HG02973 (cell line): ENCODE data around the gene F13A1.

Experiments used
- ATAC-seq: cut with Tn5 transposase; IDR thresholded peaks from one replicate; pipeline ENCODE4 v1.9.1; 2021; ENCODE audit warnings: moderate library complexity; ENCODE audit not compliant: unreplicated experiment

F13A1 gene

DNA sequence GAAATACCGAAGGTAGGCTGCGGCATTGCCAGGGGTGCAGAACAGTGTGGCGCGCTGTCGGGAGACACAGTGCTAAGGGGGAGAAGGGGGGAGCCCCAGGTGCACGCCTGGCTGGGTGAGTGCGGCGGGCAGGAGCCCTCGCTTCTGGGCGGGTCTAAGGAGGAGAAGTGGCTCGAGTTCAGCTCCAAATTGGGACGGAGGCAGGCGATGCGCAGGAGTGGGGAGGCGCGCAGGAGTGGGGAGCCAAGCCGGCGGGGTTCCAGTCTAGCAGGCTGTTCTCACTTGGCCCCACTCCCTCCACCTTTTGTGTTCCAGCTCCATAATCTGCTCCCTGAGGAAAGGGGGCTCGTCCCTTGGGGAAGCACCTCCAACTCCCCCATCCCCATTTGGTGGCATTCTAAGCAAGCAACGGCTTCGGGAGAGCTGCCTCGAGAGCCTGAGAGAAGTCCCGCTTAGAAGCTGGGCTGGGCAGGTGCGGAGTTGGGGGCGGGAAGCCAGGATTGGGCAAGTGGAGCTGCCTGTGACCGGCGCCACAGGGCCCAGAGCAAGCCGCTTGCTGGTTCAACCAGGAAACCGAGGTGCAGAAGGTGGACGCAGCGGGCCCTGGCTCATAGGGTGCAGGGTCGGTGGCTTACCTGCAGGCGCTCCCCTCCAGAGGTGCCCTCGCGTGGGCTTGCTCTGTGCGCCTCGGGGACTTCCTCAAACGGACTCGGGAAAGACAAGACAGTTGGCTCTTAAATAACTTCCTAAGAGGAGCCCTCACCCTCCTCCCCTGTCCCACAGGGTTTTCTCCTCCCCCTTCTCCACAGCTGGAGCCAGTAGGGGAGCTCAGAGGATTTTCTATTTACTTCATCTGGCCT is at the start of gene F13A1:
Gene F13A1 (minus strand): TSS at position 711 of the 860 bp plus-strand sequence. CDS start 1,998 bp downstream, outside the sequence.
- no peak for ATAC-seq

DNA sequence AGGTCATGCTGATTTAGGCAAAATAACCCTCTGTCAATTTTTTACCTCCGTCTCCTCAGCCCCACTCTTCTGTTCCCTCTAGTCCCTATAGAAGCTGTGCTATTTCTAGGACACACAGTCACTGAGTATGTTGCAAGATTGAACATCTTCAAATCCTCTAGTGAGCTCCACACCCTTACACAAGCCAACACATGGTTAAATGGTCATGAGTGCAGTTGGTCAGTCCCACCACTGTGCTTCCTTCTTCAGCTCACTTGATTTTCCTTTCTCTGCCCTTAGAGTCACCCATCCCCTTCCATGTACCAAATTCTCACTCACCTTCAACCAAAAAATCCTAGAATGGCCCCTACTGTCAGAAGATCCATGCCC is 48.2 kb upstream of the F13A1 start:
- ATAC-seq: no peak

DNA sequence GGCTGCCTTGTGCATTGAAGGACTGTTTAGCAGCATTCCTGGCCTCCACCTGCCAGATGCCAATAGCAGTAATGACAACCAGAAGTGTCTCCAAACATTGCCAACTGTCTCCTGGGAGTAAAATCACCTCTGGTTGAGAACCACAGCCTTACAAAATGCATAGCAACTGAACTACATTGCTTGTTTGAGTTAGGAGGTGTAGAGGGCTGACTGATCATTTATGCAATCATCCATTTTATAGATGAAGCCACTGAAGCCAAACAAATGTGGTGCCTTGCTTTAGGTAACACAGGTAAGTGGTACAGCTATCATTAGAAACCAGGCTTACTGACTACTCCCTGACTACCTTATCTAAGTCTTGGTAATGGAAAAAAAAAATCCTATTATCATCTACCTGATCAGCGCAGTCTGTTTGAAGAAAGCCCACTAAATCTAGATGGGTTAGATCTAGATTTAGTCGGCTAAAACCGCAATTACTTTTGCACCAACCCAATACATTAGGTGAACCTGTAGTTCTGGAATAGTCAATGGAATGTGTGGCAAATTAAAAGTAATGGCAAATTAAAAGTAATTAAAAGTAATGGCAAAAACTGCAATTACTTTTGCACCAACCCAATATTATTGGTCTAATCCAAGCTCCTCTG is 47.7 kb upstream of the F13A1 start:
- ATAC-seq: no peak

GRCh38 chr6:6366803-6367202 is 46.3 kb upstream of the F13A1 start:
- no peak for ATAC-seq

DNA sequence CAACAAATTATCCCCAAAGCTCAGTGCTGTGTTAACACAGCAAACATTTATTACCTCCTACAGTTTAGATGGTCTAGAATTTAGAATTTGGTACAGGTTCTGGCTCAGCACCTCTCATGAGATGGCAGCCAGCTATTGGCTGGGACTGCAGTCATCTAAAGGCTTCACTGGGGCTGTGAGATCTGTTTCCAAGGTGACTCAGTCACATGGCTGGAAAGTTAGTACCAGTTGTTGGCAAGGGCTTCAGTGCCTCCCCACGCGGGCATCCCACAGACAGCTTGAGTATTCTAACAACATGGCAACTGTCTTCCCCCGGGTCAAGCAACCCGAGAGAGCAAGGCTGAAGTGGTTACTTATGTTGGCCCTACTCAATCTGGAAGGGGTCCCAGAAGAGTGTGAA is 44.8 kb upstream of the F13A1 start:
- no peak for ATAC-seq

DNA sequence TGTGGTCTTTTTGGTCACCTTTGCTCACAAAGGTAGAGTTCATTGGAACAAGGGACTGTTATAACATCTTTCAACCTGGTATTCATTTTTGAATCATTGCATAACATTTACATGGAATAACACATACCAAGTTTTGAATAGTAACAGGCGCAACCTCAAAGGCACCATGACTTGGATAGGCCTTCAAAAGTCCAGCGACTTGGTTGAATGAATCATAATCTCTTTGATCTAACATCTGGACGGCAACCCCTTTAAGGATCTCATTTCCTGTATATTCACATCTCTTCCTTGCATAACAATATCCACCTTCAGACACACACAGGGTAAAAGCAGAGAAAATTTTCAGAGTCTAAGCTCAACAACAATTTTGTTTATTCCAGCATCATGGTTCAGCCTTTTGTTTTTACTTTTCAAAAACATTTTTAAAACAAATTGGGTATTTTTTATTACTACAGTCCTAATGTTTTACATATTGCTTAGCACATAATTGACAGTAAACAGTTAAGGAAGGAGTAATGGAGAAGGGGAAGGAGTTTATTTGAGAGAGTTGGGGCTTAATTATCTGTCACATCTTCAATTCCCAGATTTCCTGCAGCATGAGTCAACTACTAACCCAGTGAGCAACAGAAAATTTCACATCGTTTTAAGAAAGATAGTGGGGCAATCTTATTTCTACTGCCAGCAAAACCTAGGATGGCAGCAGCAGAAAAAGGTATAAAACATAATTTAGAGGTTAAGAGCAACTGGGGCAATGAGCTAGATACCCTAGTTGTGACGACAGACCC is 41.8 kb upstream of the F13A1 start:
- no peak for ATAC-seq

DNA sequence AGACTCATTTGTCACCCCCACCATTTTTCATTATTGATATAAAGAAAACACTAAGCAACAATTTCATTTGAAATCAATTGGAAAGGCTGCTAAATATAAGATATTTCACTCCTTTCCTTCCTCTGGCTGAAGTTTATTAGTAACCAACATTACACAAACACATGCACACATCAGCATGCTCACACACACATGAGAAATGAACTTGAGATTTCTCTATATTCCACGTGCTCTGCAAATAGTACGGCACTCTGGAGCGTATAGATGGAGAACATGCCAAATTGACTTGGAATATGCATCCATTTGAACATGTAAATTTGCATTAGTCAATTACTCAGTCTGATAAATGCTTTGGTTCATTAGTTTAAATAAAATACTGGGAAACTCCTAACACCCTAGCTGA is 37.1 kb upstream of the F13A1 start:
- ATAC-seq: no peak

GRCh38 chr6:6357032-6357431 is 36.6 kb upstream of the F13A1 start:
- ATAC-seq: no peak

GRCh38 chr6:6352772-6353171 is 32.3 kb upstream of the F13A1 start:
- ATAC-seq: no peak

GRCh38 chr6:6351511-6352025 is 31.1 kb upstream of the F13A1 start:
- ATAC-seq: no peak

- ATAC-seq: no peak
Measured at GRCh38 chr6:6350696-6351095, 30.2 kb upstream of the F13A1 start.

DNA sequence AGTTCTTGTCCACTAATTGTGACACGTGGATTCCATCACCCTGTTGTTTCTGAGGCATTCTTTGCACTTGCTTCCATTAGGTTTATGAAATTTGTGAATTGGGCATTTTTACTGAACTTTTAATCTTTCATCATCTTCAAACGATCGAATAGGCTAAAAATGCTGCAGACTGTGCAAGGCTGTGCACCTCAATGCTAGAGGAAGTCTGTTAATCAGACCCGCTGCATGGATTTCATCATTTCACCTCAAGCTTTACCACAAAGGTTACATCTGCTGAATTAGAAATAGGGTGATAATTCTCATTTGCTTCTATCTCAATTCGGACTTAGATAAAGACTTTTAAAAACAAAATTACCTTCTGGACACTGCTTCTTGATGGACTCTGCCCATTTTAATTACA is 27.8 kb upstream of the F13A1 start:
- ATAC-seq: no peak

GRCh38 chr6:6346427-6347023 is 26.1 kb upstream of the F13A1 start:
- no peak for ATAC-seq

GRCh38 chr6:6333501-6333900 is 13.0 kb upstream of the F13A1 start:
- ATAC-seq: no peak

DNA sequence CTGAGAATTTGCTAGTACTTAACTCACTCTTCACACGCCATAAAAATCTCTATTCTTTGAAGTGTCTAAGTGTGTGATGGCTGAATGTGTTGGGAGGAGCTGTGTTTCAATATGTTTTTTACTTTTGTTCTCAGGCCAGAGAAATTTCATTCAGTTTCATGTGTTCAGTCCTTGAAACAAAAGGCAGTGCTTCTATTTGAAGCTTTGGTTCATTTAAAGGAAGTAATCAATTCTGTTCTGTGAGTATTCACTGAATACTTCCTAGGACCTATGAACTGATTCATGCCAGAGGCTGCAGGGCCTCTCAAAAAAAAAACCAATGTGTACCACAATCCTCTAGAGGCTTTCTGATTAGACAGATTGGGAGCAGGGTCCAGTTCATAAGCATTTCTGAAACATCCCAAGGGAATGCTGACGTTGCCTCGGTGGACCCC is 12.4 kb upstream of the F13A1 start:
- ATAC-seq: peak; percentile 26

DNA sequence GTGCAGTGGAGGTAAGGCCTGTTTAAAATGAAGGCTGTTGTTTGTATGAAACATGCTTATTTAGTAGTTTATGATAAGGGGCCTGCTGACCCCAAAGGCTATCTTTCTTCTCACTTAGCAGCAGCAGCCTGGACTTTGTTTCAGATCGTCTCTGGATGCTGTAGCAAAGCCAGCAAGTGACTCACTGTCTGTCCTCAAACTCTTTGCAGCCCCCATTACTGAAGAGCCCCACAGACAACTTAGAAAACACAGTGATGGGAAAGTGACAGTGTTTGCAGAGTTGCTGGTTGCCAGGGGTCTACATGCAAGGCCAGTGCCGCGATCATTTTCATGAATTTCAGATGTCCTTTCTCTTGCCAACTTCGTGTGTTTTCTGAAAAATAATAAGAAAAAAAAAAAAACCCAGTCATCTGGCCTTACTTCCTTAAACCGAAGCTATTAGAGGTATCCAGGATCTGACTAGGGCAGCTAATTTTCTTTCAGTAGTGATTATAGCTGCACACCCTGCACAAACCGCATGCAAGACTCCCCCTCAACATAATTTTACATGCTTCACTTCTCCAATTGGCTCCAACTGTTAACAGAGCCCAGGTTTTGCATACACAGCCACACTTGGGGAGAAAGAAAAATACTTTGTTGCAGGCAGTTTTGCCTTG is 11.6 kb upstream of the F13A1 start:
- peak; percentile 52 for ATAC-seq

GRCh38 chr6:6331393-6331792 is 10.9 kb upstream of the F13A1 start:
- ATAC-seq: peak; percentile 57

GRCh38 chr6:6330407-6330806 is 9.9 kb upstream of the F13A1 start:
- no peak for ATAC-seq

DNA sequence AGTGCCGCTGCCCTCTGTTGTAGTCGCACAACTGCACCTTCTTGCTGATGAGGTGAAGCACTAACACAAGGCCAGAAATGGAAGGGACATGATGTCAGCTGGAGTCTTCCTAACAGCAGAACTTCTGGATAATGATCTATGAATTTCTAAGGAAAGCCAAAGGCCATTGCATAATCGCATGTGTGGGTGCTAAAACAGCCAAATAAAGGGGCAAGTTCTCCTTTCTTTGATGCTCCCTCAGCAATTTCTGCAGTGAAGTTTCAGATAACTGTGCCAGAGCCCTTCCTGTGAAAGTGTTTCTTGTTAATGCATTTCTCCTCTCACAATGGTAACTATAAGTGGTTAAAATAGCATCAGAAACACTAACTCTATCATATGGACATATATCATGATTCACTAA is 8.0 kb upstream of the F13A1 start:
- no peak for ATAC-seq

DNA sequence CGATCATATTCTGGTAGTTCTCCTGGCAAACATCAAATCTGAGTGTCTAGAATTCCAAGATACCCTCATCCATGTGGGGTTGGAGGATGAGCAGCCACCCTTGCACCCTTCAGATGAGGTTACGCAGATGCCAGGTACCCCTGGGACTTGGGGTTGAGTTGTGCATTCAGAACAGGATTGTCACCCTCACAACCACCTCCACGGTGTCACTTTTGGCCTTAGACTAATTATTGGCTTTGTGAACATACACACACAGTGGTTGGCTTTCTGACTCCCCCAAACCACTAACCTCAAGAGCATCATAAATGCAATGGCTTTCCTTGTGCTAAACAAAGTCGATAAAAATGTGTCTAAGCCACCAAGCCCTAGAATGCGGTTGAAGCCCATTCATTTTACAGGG is 2.9 kb upstream of the F13A1 start:
- ATAC-seq: no peak

DNA sequence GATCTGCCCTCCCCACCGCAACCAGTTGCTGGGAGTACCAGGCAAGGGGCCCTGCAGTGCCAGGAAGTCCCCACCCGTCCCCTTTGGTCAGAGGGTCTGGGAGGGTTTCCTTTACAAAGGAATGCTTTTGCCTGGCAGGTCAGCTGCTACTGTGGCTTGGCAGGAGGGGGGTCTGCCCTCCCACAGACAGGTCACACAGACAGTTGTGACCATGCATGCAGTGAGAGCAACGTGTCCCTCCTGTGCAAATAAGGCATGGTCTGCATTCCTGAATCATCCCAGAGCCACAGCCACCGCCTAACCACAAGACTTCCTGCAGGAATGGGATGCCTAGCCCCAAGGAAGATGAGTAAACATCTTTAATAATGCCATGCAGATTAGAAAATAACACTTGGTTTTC is 439 bp upstream of the F13A1 start:
- no peak for ATAC-seq
